HepG2 (cell line): ENCODE results near the gene CDK6. TPM values are rescaled to one million over a fixed set of nuclear protein-coding genes. Genes with fewer than 3 reads are reported as not detected.

ENCODE experiments used
- ATAC-seq: fragments of 200-7000 bp; cut with Tn5 transposase; 3 replicates; pipeline ENCODE4 v1.9.1; 2020; ENCODE audit warnings: mild to moderate bottlenecking, moderate library complexity
- BruUV-seq: library from RNA; stranded (reverse); fragments of 400-500 nt; replicated peaks from 2 replicates; lab custom pipeline; 2021; lab: Mats Ljungman, UMichigan
- CTCF ChIA-PET: fragments of 300-600 bp; formaldehyde crosslinking; extraction: SDS; loops from one replicate; lab custom pipeline; 2021; ENCODE audit warnings: low total read pairs, inconsistent platforms, low intra/inter-chr PET ratio; lab: Yijun Ruan, JAX
- POLR2A ChIA-PET: fragments of 350-600 bp; sonication (Branson Sonifier 250); formaldehyde crosslinking; loops from one replicate; lab custom pipeline; 2020; ENCODE audit warnings: antibody characterized with exemption, inconsistent platforms; lab: Yijun Ruan, JAX
- DNase-seq: peaks from one replicate; pipeline ENCODE4 v3.0.0-alpha.2; 2015; ENCODE audit warnings: low spot score
- FAIRE-seq: peaks from 3 replicates; lab custom pipeline; 2011; peaks lifted over from hg19 to GRCh38; lab: Jason Lieb, UNC
- H2AFZ ChIP-seq: one replicate; pipeline ENCODE4 v1.6.1; 2011; ENCODE audit warnings: low read length, inconsistent platforms
- H3K27ac ChIP-seq: fragments of 300-600 bp; 3 replicates; pipeline ENCODE4 v1.8.0; 2011; ENCODE audit warnings: mixed run types, mild to moderate bottlenecking, mixed read lengths, low read length, inconsistent platforms; ENCODE audit not compliant: insufficient read depth; ENCODE audit errors: extremely low read length
- H3K27me3 ChIP-seq, 2 experiments: fragments of 200-600 bp in 1 of 2; 2 replicates in 1 of 2; 3 replicates in 1 of 2; pipeline versions ENCODE4 v1.6.0 to v1.8.0; 2011; ENCODE audit warnings: low read length in 2 of 2, mild to moderate bottlenecking in 2 of 2, moderate library complexity in 2 of 2, inconsistent platforms in 1 of 2; ENCODE audit not compliant: insufficient read depth in 2 of 2, control insufficient read depth in 1 of 2
- H3K36me3 ChIP-seq, 2 experiments: fragments of 200-600 bp in 1 of 2; replicated peaks in 1 of 2; 2 replicates in 1 of 2; 3 replicates in 1 of 2; pipeline versions ENCODE4 v1.5.1 to v1.8.0; 2011; ENCODE audit warnings: low read length in 2 of 2, inconsistent platforms in 1 of 2; ENCODE audit not compliant: insufficient read depth in 2 of 2, control insufficient read depth in 1 of 2
- H3K4me1 ChIP-seq: 2 replicates; pipeline ENCODE4 v1.5.1; 2012; ENCODE audit warnings: low read length, inconsistent platforms; ENCODE audit not compliant: insufficient read depth
- H3K4me2 ChIP-seq: 2 replicates; pipeline ENCODE4 v1.6.0; 2011; ENCODE audit warnings: low read depth, low read length, inconsistent platforms
- H3K4me3 ChIP-seq, 3 experiments: fragments of 200-600 bp in 1 of 3; sonication (generic), shearing (Covaris generic) in 1 of 3; replicated peaks in 1 of 3; 2 replicates each; pipeline ENCODE4 v1.5.1; 2011 to 2016; ENCODE audit warnings: low read length in 3 of 3, inconsistent platforms in 2 of 3, low read depth in 2 of 3, mild to moderate bottlenecking in 2 of 3, control low read depth in 1 of 3, mixed read lengths in 1 of 3; ENCODE audit not compliant: insufficient read depth in 1 of 3
- H3K79me2 ChIP-seq: one replicate; pipeline ENCODE4 v1.6.1; 2011; ENCODE audit warnings: low read length, inconsistent platforms; ENCODE audit not compliant: insufficient read depth
- H3K9ac ChIP-seq: 2 replicates; pipeline ENCODE4 v1.6.0; 2011; ENCODE audit warnings: mild to moderate bottlenecking, low read depth, low read length, inconsistent platforms; ENCODE audit not compliant: insufficient read depth
- H3K9me3 ChIP-seq: 2 replicates; pipeline ENCODE4 v1.5.1; 2012; ENCODE audit warnings: mild to moderate bottlenecking, low read length
- H4K20me1 ChIP-seq: 2 replicates; pipeline ENCODE4 v1.6.0; 2011; ENCODE audit warnings: inconsistent platforms, mild to moderate bottlenecking, low read length, moderate library complexity; ENCODE audit not compliant: insufficient read depth
- ELF1 ChIP-seq: sonication (generic); formaldehyde crosslinking; IDR thresholded peaks from 2 replicates; pipeline ENCODE4 v1.4.0; 2020; ENCODE audit warnings: missing genetic modification reagents
- GLMP ChIP-seq: sonication (generic); formaldehyde crosslinking; IDR thresholded peaks from 2 replicates; pipeline ENCODE4 v1.9.0; 2021; ENCODE audit warnings: missing genetic modification reagents, mild to moderate bottlenecking, borderline replicate concordance
- STAT5B ChIP-seq: sonication (generic); formaldehyde crosslinking; IDR thresholded peaks from 2 replicates; pipeline ENCODE4 v1.4.0; 2020; ENCODE audit warnings: missing genetic modification reagents
- TBP ChIP-seq: sonication (generic); formaldehyde crosslinking; IDR thresholded peaks from 2 replicates; pipeline ENCODE4 v1.5.0; 2020; ENCODE audit warnings: missing genetic modification reagents
- ZFP41 ChIP-seq: sonication (generic); formaldehyde crosslinking; IDR thresholded peaks from 2 replicates; pipeline ENCODE4 v1.4.0; 2020; ENCODE audit warnings: mild to moderate bottlenecking, missing genetic modification reagents, borderline replicate concordance
- ZNF331 ChIP-seq: sonication (generic); formaldehyde crosslinking; IDR thresholded peaks from 2 replicates; pipeline ENCODE4 v1.4.0; 2020; ENCODE audit warnings: missing genetic modification reagents
- ZNF747 ChIP-seq: sonication (generic); formaldehyde crosslinking; IDR thresholded peaks from 2 replicates; pipeline ENCODE4 v1.8.1; 2023; ENCODE audit warnings: missing genetic modification reagents, mild to moderate bottlenecking, borderline replicate concordance
- ZNF775 ChIP-seq: sonication (generic); formaldehyde crosslinking; IDR thresholded peaks from 2 replicates; pipeline ENCODE4 v1.4.0; 2020; ENCODE audit warnings: missing genetic modification reagents, mild to moderate bottlenecking, moderate library complexity, borderline replicate concordance
- ZNF800 ChIP-seq: sonication (generic); formaldehyde crosslinking; IDR thresholded peaks from 2 replicates; pipeline ENCODE4 v1.4.0; 2020; ENCODE audit warnings: missing genetic modification reagents
- ZNF891 ChIP-seq: sonication (generic); formaldehyde crosslinking; IDR thresholded peaks from 2 replicates; pipeline ENCODE4 v1.5.0; 2020; ENCODE audit warnings: mild to moderate bottlenecking, missing genetic modification reagents
- ZSCAN21 ChIP-seq: sonication (generic); formaldehyde crosslinking; IDR thresholded peaks from 2 replicates; pipeline ENCODE4 v1.8.0; 2022; ENCODE audit warnings: mild to moderate bottlenecking, missing genetic modification reagents, moderate library complexity, borderline replicate concordance
- WGBS: methylation state at CpG from one replicate; pipeline ENCODE4 v1.1.6; 2017; ENCODE audit warnings: low lambda C conversion rate; 5-methylcytosine and 5-hydroxymethylcytosine counted together
- in situ Hi-C: cut with HindIII; loops from 2 replicates; pipeline ENCODE4 v1.10.0; 2017; ENCODE audit warnings: low pct_unique_long_range_greater_than_20kb; ENCODE audit not compliant: extremely low pct_ligation_motif_present
- intact Hi-C: fragments of 100-400 bp; cut with micrococcal nuclease; formaldehyde crosslinking; loops from one replicate; pipeline ENCODE4 v1.10.0; 2022; ENCODE audit not compliant: unreplicated experiment
- polyA plus RNA-seq, 8 experiments: library from polyadenylated mRNA; depleted of rRNA in 3 of 8; stranded (reverse) in 7 of 8; unstranded in 1 of 8; fragments of >200 nt; fragmentation: Illumina TruSeq in 4 of 8; extraction: Trizol in 4 of 8; gene quantifications; 2 replicates each; pipeline versions ENCODE4 v1.2.1 to v1.2.3, GENCODE V29; 2011 to 2016; ENCODE audit warnings: low read depth in 4 of 8, missing spikeins in 1 of 8, mixed read lengths in 1 of 8; ENCODE audit not compliant: insufficient read depth in 1 of 8
- total RNA-seq, 5 experiments: library from RNA; depleted of rRNA; stranded (reverse); fragments of >200 nt; fragmentation: Illumina TruSeq; extraction: Trizol; gene quantifications; 2 replicates each; pipeline ENCODE4 v1.2.3, GENCODE V29; 2016; ENCODE audit warnings: low read depth in 1 of 5
- TF ChIP-seq, protein P1 (sequence below): sonication (generic); formaldehyde crosslinking; IDR thresholded peaks from 2 replicates; pipeline ENCODE4 v1.5.0; 2020; ENCODE audit warnings: mild to moderate bottlenecking, low read depth, missing genetic modification reagents, borderline replicate concordance

Gene CDK6
- total and polyA plus RNA-seq, 2 of the 13 experiments (the other 11 are each of a cell fraction or from before 2014, with no cell fraction given): 34.6 to 90.8 TPM

GRCh38 chr7:92876836-92877235 is 40.5 kb upstream of the CDK6 start:
- Histone ChIP-seq H3K4me3 (no peak overlapping the region), H3K9ac (no peak overlapping the region), H4K20me1 (no peaks in the 10 kb centered on the region), H3K36me3 (no peaks in the 10 kb centered on the region), H3K27ac (no peak overlapping the region), H3K27me3 (no peaks in the 10 kb centered on the region), H3K79me2 (no peaks in the 10 kb centered on the region), H3K9me3 (no peaks in the 10 kb centered on the region), H3K4me2 (no peak overlapping the region), H3K4me1 (no peaks in the 10 kb centered on the region), H2AFZ (no peak overlapping the region)
- CTCF ChIA-PET: no interaction called here
- no peak for FAIRE-seq
- DNase-seq: no peak
- no peak for ATAC-seq
- 61% methylated on average over 1 of the region's 1 CpG for WGBS
- POLR2A ChIA-PET: no interaction called here
- no peak for TF ChIP-seq ZNF747 (CRISPR knock-in tag)
- TF ChIP-seq STAT5B (CRISPR knock-in tag): no peak
- no peak for TF ChIP-seq ELF1 (CRISPR knock-in tag)
- TF ChIP-seq ZFP41: no peak
- TF ChIP-seq ZNF775 (CRISPR knock-in tag): no peak
- no peak for TF ChIP-seq TBP (CRISPR knock-in tag)
- no peak for TF ChIP-seq ZNF891
- TF ChIP-seq, protein P1, sequence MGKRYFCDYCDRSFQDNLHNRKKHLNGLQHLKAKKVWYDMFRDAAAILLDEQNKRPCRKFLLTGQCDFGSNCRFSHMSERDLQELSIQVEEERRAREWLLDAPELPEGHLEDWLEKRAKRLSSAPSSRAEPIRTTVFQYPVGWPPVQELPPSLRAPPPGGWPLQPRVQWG (CRISPR knock-in tag): no peak
- no peak for TF ChIP-seq ZSCAN21 (CRISPR knock-in tag)
- TF ChIP-seq ZNF331 (CRISPR knock-in tag): no peak
- no peak for TF ChIP-seq GLMP
- TF ChIP-seq ZNF800 (CRISPR knock-in tag): no peak
- no TSS peak for BruUV-seq
- in situ Hi-C loops (no loop called here), intact Hi-C loops (no loop called here)
